ENCODE measurements around the gene S100A8. TPM values are rescaled to one million over a fixed set of nuclear protein-coding genes. Genes with fewer than 3 reads are reported as not detected.

S100A8 gene
- total RNA-seq, 4 donors from 2014 or later: 5.7 to 38.4 (median 19.5) TPM

GRCh38 chr1:153396461-153396860 is 5.6 kb upstream of the S100A8 start:
- no peak overlapping the region for H3K4me3 ChIP-seq
- peaks cover 21% of the 10 kb centered on the region for H3K27me3 ChIP-seq
- H3K36me3 ChIP-seq: no peaks in the 10 kb centered on the region
- no peaks in the 10 kb centered on the region for H3K9me3 ChIP-seq
- TF ChIP-seq POLR2A (IDR thresholded peaks at IDR 0.05) (no peak), CTCF (IDR thresholded peaks at IDR 0.05) (no peak), EP300 (IDR thresholded peaks at IDR 0.05) (no peak), POLR2AphosphoS5 (IDR thresholded peaks at IDR 0.05) (no peak)
- peaks cover 16% of the 10 kb centered on the region for H3K4me1 ChIP-seq
- 94% methylated on average over 3 of the region's 6 CpGs for WGBS
- DNase-seq (ENCODE audit: low spot score in 2 of 2): no peak
- no peak overlapping the region for H3K27ac ChIP-seq

GRCh38 chr1:153395776-153396175 is 4.9 kb upstream of the S100A8 start:
- Histone ChIP-seq H3K36me3 (no peaks in the 10 kb centered on the region), H3K4me1 (peaks cover 23% of the 10 kb centered on the region), H3K27me3 (peaks cover 21% of the 10 kb centered on the region), H3K9me3 (no peaks in the 10 kb centered on the region), H3K27ac (no peak overlapping the region), H3K4me3 (no peak overlapping the region)
- WGBS: 85% methylated on average over 6 of the region's 6 CpGs
- no peak for DNase-seq (ENCODE audit: low spot score in 2 of 2)
- no peak for TF ChIP-seq EP300 (IDR thresholded peaks at IDR 0.05)
- no peak for TF ChIP-seq CTCF (IDR thresholded peaks at IDR 0.05)
- TF ChIP-seq POLR2A (IDR thresholded peaks at IDR 0.05): no peak
- no peak for TF ChIP-seq POLR2AphosphoS5 (IDR thresholded peaks at IDR 0.05)

GRCh38 chr1:153395136-153395685 is 4.3 kb upstream of the S100A8 start:
- Histone ChIP-seq H3K36me3 (no peaks in the 10 kb centered on the region), H3K27me3 (peaks cover 21% of the 10 kb centered on the region), H3K27ac (no peak overlapping the region), H3K9me3 (no peaks in the 10 kb centered on the region), H3K4me3 (no peak overlapping the region), H3K4me1 (peaks cover 29% of the 10 kb centered on the region)
- 62% methylated on average over 7 of the region's 7 CpGs for WGBS
- DNase-seq (ENCODE audit: low spot score in 2 of 2): no peak
- no peak for TF ChIP-seq POLR2AphosphoS5 (IDR thresholded peaks at IDR 0.05)
- TF ChIP-seq EP300 (IDR thresholded peaks at IDR 0.05): no peak
- TF ChIP-seq POLR2A (IDR thresholded peaks at IDR 0.05): no peak
- TF ChIP-seq CTCF (IDR thresholded peaks at IDR 0.05): no peak

- Histone ChIP-seq H3K36me3 (no peaks in the 10 kb centered on the region), H3K9me3 (no peaks in the 10 kb centered on the region), H3K27ac (no peak overlapping the region), H3K4me3 (no peak overlapping the region), H3K4me1 (peaks cover 31% of the 10 kb centered on the region), H3K27me3 (peaks cover 21% of the 10 kb centered on the region)
- DNase-seq (ENCODE audit: low spot score in 2 of 2): no peak
- 75% methylated on average over 5 of the region's 5 CpGs for WGBS
- TF ChIP-seq POLR2AphosphoS5 (IDR thresholded peaks at IDR 0.05) (no peak), POLR2A (IDR thresholded peaks at IDR 0.05) (no peak), CTCF (IDR thresholded peaks at IDR 0.05) (no peak), EP300 (IDR thresholded peaks at IDR 0.05) (no peak)
Measured at GRCh38 chr1:153394391-153394790, 3.5 kb upstream of the S100A8 start.

DNA sequence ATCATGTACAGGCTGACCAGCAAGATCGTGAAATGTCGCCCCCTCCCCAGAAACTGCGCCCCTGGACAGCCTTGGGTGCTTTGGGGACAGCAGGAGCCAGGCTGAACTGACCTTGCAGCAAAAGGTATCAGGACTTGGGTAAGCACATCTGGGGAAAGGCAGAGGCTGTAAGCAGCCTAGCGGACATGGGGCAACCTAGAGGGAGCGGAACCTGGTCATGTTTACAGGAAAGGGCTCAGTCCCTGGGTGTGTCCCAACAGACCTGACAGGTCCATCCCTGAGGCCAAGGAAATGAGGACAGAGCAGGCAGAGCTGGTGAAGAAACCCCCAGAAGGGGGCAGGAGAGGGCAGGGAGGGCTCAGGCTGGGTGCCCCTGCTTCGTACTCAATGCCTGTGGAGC is 3.1 kb upstream of the S100A8 start:
- TF ChIP-seq POLR2A (IDR thresholded peaks at IDR 0.05) (no peak), EP300 (IDR thresholded peaks at IDR 0.05) (no peak), CTCF (IDR thresholded peaks at IDR 0.05) (no peak), POLR2AphosphoS5 (IDR thresholded peaks at IDR 0.05) (no peak)
- DNase-seq (ENCODE audit: low spot score in 2 of 2): no peak
- WGBS: 83% methylated on average over 6 of the region's 6 CpGs
- Histone ChIP-seq H3K9me3 (no peaks in the 10 kb centered on the region), H3K27ac (no peak overlapping the region), H3K4me1 (peaks cover 31% of the 10 kb centered on the region), H3K4me3 (no peak overlapping the region), H3K36me3 (no peaks in the 10 kb centered on the region), H3K27me3 (peaks cover 21% of the 10 kb centered on the region)

Data from suprapubic skin (tissue), 4 donors.